LNCAP (cell line): Measurements from ENCODE around the gene HSPBP1.

Source experiments
- TF ChIP-seq, protein P1 (sequence below): fragments of 450-650 bp; IDR thresholded peaks from 2 replicates; pipeline ENCODE4 v1.5.1; 2017; ENCODE audit warnings: mild to moderate bottlenecking

HSPBP1 gene

GRCh38 chr19:55256562-55257460, 23.1 kb downstream of the HSPBP1 start:
- TF ChIP-seq, protein P1, sequence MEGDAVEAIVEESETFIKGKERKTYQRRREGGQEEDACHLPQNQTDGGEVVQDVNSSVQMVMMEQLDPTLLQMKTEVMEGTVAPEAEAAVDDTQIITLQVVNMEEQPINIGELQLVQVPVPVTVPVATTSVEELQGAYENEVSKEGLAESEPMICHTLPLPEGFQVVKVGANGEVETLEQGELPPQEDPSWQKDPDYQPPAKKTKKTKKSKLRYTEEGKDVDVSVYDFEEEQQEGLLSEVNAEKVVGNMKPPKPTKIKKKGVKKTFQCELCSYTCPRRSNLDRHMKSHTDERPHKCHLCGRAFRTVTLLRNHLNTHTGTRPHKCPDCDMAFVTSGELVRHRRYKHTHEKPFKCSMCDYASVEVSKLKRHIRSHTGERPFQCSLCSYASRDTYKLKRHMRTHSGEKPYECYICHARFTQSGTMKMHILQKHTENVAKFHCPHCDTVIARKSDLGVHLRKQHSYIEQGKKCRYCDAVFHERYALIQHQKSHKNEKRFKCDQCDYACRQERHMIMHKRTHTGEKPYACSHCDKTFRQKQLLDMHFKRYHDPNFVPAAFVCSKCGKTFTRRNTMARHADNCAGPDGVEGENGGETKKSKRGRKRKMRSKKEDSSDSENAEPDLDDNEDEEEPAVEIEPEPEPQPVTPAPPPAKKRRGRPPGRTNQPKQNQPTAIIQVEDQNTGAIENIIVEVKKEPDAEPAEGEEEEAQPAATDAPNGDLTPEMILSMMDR = no peak

DNA sequence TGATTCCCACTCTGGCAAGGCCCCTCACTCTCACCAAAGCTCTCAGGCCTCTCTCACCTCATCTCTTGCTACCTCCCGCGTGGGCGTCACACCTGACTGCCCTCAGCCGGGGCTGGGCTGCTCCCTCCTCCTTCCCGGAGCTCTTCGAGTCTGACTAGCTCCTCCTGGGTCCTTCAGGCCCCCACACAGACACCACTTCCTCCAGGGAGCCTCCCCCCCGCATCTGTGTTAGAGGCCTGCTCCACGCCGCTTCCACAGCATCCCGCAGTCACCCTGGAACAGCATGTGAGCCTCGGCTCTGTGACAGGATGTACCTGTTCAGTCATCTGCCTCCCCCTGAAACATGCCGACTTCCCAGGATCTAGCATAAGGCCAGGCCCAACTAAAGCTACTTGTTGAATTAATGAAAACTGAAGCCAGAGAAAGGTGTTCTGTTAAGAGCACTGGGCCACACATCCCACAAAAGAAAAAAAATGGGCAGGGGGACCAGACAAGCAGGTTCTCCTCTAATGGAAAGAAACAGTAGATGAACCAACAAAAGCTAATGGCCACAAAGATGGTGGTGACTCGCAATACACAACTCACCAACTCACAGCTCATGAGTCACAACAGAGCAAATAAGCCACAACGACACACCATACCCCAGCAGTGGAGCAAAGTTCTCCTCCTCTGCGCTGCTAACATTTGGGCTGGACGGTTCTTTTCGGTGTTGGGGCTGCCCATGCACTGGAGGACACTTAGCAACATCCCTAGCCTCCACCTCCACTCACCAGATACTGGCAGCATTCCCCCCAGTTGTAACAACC, 24.1 kb downstream of the HSPBP1 start:
- TF ChIP-seq, protein P1 = no peak

- TF ChIP-seq, protein P1 = no peak
Measured at GRCh38 chr19:55254625-55254977, 25.3 kb downstream of the HSPBP1 start.

- TF ChIP-seq, protein P1 = no peak
Measured at GRCh38 chr19:55253842-55254624, 25.9 kb downstream of the HSPBP1 start.

DNA sequence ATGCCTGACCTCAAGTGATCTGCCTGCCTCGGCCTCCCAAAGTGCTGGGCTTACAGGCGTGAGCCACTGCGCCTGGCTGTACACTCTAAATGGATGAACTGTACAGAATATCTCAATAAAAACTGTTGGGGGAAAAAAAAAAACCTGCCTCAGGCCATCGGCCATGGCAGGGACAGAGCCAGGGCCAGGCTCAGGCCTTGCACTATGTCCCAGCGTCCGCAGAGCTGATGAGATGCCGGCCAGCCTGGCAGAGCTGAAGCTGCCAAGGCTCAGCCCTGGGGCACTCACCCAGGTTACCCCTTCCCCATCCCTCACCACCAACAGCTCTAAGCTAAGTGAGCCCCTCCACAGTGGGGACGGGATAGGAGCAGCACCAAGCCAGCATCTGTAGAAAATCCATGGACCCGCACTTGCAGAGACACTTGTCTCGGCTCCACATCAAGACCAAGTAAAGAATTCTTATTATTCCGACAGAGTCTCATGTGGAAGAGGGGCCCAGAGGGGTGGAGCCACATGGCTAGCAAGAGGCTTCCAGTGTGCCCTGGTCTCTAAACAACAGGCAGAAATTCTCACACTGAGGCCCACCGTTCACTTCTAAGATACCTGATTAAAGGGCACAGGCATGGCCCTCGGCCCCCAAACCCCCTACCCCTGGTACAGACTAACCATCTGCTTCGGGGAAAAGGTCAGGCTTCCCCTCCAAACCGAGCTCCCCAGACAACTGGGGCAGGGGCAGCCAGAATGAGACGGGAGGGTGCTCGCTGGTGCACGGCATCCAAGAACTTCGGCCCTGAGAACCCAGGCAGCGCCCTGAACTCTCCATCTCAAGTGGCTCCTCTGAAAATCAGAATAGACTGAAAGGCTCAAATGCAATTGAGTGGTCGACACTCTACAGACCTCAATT, 26.9 kb downstream of the HSPBP1 start:
- TF ChIP-seq, protein P1 = no peak

DNA sequence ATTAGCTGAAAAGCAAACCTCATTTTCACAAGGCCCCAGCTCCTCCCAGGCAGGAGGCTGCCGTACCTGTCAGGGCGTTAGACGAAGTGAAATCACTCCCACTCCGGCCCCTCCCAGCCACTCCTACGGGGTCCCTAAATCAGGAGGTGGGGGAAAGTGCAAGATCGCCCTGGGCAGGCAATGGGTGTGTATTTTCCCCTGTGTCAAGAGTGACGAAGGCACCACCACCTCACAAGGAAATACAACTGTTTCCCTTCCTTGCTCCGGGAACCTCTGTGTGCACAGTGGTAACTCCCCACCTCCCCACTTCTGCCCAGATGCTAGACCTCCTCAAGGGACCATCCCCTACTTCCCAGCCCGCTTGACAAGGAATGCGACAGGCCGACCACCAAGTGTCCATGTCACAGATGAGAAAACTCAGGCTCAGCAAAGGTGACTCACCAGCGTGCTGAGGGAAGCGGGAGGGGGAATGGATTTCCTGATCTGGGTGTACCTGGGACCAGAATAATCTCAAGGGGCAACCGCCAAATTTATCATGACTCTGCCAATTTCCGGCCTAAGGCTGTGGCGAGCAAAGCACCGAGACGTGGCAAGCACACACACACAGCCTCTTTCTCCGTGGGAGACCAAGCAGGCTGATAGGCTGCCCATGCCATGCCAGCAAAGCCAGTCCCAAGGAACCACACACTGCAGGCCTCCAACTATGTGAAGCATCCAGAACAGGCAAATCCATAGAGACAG, 28.4 kb downstream of the HSPBP1 start:
- TF ChIP-seq, protein P1 = no peak
